Measurements from ENCODE around the gene SUPT16H.
A peak's percentile ranks its signal among the peaks of the same experiment; 100 is the strongest.
"Not testable (repeated sequence)": the region's sequence is repeated elsewhere in the genome, so short reads cannot be mapped to it uniquely, and the experiment has no call there.

The SUPT16H gene

DNA sequence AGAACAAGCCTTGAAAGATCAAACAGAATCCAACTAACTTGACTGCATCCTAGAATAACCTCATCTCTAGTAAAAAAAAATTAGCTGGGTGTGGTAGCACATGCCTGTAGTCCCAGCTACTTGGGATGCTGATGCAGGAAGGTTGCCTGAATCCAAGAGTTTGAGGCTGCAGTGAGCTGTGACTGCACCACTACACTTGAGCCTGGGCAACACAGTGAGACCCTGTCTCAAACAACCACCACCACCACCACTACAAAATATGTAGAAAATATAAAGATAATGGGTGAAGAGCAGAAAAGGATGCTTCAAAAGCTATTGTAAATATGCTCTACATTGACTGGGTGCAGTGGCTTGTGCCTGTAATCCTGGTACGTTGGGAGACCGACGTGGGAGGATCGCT lies 27.3 kb downstream of the SUPT16H start:
- DNase-seq = no peak

DNA sequence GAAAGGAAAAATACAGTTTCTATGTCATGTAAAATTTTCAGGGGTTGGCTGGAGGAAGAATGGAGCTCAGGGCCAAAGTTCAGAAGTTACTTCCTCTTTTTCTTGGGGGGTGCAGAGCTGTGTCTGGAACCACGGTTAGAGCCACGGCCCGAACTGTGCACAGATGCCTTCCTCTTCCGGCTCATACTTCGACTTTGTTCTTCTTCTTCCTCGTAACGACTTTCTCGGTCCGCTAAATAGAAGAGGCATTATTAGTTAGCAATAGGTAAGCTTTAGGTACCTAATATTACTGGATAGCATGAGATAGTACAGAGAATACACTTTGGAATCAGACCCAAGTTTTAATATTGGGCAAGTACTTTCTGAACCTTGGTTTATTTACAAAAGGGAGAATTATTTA lies 31.2 kb downstream of the SUPT16H start:
- peak; percentile 4 for DNase-seq

DNA sequence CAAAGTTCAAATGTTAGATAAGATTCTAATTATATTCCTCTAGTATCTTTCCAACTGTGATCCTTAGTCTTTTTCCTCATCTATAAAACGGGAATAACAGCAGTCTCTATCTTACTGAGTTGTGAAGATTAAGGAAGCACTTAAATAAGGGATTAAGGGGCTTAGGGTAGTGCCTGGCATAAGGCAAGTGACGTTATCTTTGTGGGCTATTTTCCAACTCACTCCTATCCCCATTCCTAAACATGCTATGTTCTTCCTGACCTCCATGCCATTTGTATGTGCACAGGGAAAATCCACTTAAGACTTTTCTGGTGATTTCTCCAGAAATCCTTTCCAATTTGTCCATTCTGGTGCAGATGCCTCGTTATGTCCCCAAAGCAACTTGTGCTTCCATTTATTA lies 33.3 kb downstream of the SUPT16H start:
- no peak for DNase-seq

DNA sequence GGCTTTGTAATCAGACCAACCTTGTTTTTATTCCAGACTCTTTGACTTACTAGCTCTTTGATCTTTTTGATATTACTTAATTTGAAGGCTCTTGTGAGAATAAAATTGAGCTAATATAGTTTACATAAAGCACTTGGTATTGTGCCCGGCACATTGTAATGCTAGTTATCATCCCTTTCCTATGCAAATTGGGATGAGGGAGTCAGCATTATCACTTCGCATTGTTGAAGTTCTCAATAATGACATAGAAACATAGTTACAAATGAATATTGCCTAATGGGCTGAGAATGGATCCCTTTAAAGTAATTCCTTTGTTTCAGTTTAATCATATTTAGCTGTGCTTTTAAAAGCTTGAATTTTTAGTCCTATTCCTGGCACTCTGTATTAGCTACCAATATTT lies 36.6 kb downstream of the SUPT16H start:
- no peak for DNase-seq

DNA sequence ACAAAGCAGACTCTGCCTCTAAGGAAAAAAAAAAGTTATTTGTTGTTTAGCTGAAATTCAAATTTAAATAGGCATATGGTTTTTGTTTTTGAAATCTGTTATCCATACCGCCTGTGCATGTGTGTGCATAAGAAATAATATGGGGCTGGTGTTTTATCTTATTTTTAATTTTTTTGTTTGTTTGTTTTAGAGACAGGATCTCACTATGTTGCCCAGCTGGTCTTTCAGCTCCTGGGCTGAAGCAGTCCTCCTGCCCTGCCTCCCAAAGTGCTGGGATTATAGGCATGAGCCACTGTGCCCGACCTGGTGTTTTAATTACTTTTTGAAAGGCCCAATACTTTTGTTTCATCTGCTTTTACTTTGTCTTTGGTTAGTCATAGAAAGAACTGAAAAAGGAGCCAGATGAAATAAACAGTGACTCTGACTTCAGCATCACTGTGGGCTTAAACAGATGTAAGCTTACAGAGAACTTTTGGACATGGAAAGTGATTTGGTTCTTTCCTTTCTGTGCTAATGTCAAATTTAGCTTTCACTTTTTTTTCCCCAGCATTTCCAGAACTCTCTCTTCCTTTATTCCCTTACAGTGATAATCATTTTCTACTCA lies 37.2 kb downstream of the SUPT16H start:
- no peak for DNase-seq

DNA sequence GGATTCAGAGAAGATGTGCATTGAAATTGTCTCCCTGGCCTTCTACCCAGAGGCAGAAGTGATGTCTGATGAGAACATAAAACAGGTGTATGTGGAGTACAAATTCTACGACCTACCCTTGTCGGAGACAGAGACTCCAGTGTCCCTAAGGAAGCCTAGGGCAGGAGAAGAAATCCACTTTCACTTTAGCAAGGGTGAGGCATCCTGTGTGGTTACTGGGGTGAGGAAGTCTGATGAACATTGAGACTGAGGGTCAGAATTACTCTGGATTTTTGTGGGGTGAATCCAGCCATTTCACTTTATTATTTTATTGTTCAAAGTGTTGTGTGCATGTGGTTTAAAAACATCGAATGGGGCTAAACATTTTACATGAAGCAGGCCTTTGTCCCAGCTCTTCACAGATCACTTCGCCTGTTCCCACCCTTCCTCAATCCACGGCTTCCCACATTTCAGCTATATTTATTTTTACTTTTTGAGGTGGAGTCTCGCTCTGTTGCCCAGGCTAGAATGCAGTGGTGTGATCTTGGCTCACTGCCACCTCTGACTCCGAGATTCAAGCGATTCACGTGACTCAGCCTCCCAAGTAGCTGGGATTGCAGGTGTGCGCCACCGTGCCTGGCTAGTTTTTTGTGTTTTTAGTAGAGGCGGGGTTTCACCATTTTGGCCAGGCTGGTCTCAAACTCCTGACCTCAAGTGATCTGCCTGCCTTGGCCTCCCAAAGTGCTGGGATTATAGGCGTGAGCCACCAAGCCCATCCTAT lies 40.6 kb downstream of the SUPT16H start:
- DNase-seq = no peak

DNA sequence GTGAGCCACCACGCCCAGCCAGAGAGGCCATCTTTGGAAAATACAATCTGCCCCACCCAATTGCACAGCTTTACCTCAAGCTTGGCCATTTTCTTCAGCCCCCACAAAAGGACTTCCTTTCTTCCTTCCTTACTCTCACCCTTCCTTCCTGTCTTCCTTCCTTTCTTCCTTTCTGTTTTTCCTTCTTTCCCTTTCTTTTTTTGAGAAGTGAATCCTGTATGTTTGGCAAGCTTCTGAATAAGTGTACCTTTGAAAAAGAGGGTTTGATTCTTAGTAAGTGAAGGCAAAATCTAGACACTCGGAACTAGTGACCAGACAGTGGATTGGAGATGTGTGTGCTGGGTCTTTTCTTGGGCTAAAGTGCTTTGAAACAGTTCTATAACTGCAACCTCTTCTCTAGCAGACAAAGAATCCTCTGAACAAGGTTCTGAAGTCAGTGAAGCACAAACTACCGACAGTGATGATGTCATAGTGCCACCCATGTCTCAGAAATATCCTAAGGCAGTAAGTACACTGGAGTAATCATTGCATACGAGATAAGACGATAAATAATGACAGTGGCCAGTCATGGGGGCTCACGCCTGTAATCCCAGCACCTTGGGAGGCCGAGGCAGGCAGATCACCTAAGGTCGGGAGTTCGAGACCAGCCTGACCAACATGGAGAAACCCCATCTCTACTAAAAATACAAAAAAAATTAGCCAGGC lies 49.5 kb downstream of the SUPT16H start:
- no peak for DNase-seq

DNA sequence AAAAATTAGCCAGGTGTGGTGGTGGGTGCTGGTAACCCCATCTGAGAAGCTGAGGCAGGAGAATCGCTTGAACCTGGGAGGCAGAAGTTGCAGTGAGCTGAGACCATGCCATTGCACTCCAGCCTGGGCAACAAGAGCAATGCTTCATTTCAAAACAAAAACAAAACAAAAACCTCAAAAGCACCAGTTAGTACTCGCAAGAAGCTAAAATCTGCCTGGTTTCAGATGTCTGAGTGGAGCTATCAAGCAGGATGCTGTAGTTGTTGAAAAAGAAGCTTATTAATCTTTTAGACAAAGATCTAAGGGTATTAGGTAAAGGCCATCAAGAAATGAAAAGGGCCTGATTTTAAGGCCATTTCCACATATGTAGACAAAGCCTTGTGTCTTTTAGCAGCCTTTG lies 50.9 kb downstream of the SUPT16H start:
- DNase-seq = no peak

DNA sequence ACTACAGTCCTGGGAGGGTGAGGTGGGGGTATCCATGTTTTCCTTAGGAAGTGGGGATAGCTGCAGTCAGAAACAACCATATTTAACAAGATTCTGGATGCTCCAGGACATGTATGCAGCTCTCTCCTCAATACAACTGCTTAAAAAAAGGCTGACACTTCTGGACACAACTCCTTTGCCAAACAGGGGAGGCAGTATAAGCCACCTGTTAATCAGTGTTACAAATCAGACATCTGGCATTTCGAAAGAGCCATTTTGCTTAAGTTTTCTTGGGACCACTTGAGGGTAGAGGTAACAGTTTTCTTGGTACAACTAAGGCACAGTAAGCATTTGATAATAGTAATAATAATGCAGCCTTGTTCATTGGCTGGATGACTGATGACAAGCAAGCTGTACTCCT lies 56.8 kb downstream of the SUPT16H start:
- DNase-seq = no peak

DNA sequence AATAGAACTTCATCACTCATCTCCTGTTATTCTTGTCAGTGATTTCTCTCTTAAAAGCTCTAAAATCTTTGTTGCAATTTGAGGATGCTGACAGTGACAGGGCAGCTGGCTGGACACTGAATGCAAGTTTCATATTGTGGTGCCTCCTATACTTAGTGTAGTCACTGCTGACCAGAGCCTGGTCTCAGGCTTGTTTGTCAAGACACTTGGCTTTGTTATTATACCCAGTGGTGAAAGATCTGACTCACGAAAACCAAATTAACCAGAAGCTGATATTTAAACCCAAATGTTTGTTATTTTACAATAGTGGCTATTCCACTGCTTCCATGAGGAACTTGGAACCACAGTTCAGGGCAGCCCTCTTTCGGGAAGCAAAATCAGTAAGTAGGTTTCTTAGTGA lies 61.1 kb downstream of the SUPT16H start:
- no peak for DNase-seq

DNA sequence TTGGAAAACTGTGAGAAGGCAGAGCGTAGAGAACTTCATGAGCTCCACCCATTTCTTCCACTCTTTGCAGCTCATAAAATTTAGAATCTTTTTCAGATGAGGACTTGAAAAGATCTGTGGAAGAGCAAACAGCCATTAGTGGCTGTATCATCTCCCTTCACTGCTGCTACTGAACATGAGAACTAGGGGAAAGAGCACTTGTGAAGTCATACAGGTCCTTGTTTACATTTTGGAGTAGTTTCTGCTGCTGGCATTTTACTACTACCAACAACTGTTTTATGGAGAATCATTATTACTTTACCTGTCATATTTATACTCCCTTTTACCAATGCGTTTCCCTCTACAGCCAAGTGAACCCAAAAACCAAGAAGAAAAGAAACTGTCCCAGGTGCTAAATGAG lies 62.9 kb downstream of the SUPT16H start:
- no peak for DNase-seq

DNA sequence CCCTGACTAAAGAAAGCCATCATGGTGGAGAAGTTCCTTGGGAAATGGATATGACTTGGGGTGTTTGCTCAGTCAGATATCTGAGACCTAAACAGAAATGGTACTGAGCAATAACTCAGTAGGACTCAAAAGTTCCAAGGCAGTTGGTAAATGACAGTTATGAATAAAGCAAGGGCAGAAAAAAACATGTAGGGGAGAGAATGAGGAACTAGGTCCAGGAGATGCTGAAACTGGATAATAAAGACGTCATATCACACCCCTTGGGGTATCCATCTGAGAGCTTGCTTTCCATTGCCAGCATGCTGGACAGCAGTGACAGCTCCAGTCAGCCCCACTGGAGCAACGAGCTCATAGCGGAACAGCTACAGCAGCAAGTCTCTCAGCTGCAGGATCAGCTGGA lies 66.4 kb downstream of the SUPT16H start:
- DNase-seq = no peak

DNA sequence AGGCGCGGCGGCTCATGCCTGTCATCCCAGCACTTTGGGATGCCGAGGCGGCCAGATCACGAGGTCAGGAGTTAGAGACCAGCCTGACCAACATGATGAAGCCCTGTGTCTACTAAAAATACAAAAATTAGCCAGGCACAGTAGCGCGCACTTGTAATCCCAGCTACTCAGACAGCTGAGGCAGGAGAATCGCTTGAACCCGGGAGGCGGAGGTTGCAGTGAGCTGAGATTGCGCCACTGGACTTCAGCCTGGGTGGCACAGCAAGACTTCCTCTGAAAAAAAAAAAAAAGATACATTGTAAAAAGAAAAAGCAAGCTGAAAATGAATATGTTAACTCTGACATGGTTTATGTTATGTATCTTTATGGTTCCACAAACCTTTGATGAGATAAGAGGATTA lies 70.3 kb downstream of the SUPT16H start:
- DNase-seq = no peak

DNA sequence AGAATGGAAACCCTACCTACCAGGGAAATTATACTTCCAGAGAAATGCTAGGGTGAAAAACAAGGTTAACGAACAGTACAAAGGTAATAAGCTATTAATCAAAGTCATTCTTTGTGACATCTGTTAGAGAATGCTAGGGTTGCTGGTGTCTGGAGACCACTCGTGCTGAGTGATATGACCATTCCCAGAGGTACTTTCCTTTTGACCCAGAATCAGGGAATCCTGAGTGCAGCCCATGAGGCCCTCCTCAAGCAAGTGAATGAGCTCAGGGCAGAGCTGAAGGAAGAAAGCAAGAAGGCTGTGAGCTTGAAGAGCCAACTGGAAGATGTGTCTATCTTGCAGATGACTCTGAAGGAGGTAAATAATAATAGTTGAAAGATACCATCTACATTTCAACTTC lies 72.2 kb downstream of the SUPT16H start:
- no peak for DNase-seq

DNA sequence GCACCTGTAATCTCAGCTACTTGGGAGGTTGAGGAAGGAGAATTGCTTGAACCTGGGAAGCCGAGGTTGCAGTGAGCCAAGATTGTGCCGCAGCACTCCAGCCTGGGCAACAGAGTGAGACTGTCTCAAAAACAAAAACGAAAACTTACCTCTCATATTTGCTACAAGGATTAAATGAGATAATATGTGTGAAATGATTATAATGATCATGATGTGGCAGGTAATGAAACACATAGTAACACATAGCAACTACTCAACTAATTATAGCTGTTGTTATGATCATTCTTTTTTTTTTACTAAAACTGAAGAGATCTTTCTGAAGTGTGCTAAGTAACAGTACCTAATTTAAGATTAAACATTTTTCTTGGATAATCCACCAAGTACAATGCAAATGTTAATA lies 73.9 kb downstream of the SUPT16H start:
- no peak for DNase-seq

DNA sequence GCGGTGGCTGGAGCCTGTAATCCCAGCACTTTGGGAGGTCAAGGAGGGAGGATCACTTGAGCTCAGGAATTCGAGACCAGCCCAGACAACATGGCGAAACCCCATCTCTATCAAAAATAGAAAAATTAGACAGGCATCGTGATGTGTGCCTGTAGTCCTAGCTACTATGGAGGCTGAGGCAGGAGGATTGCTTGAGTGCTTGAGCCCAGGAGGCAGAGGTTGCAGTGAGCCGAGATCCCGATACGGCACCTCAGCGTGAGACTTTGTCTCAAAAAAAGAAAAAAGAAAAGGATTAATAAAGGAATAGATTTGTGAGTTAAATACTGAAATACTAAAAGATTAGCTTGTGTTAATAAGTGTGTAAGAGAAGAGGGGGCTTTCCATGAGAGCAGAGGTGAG lies 74.6 kb downstream of the SUPT16H start:
- no peak for DNase-seq

DNA sequence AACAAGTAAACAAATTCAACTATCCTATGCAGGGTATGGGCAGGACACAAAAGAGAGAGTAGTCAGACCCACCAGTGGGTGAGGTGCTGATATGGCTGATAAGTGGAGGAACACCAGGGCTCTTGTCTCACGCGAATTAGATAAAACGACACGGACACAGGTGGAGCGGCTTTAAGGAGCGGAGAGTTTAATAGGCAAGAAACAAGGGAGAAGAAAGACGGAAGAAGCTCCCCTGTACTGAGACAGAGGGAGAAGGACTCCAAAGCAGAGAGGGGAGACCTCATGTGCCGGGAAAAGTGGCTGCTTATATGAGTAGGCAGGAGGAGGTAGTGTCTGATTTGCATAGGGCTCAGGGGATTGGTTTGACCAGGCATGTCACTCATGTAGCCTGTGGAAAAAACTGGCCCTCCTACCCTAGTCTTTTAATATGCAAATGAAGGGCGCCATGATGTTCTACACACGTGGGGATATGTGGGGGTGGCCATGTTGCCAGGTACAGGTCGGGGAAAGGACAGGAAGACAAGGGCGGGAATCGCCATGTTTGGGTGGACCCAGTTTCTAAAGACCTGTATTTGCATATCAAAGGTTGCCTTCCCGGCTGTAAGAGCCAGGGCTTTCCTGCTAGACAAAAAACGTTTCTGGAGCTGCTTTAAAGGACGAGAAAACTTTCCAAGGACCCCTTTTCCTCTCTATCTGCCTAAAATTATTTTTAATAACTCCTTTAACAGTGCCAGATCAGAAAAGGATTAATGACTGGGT lies 75.2 kb downstream of the SUPT16H start:
- peak; percentile 76 for DNase-seq

DNA sequence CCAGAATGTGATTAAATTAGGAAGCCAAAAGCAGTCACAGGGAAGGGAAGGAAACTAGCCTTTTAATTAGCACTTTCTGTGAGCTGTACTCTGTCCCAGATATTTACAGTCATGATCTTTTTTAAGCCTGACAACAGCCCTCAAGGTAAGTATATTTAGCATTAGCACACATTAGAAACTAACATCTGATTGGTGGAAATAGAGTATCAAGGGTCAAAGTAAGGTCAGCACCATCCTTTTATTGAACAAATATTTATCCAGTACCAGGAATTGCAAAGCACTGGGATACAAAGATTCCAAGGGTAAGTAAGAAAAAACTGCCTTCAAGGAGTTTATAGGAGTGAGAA lies 75.7 kb downstream of the SUPT16H start:
- no peak for DNase-seq

DNA sequence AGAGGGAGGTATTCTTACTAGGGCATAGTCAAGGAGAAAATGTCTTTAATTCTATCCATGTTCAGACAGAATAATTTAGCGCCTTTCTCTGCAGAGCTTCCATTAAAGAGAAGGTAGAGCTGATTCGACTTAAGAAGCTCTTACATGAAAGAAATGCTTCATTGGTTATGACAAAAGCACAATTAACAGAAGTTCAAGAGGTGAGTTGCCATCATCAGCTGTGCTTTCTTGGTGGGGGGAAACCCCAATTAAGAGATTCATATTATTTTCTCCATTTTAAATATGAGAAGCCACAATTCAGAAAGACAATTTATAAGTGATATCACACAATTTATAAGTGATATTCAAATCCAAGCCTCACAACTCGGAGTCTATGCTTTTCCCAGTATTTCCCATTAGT lies 76.2 kb downstream of the SUPT16H start:
- DNase-seq = no peak

DNA sequence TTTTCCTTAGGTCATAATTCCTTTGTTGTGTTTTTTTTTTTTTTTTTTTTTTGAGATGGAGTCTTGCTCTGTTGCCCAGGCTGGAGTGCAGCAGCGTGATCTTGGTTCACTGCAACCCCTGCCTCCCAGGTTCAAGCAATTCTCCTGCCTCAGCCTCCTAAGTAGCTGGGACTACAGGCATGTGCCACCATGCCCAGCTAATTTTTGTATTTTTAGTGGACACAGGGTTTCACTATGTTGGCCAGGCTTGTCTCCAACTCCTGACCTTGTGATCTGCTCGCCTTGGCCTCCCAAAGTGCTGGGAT lies 81.0 kb downstream of the SUPT16H start:
- DNase-seq = not testable (repeated sequence)

DNA sequence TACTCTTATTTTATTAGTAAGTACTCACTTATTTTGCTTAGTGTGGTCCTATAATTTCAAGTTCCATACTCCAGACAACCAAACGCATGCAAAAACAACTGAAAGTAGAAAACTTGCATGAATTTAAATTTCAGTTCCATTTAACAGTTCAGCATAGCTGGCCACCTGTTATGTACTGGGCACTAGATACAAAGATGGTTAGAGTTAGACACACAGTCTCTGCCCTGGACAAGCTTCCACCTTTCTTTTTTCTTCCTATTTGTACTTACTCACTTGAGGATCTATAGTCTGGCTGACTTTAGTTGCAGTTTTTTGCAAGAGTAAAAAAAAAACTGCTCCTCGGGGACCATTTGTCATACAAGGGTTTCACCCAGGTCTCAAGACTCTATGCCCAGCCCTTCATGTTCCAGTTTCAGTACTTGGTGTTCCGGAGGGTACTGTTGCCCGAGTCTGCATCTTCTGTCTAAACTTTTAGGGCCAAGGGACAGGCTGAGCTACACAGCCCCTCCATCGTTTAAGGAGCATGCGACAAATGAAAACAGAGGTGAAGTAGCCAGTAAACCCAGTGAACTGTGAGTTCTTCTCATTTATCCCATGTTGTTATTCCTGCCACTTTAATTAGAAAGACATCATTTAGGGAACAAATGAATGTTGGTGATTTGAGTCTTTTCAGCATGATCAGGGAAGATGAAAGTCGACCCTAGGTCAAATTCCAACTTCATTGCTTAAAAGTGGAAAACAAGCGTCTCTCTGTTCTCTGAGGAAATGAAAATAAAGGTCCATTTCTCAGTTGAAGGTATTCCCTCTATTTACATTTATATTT lies 81.6 kb downstream of the SUPT16H start:
- DNase-seq = no peak
